Vagina (tissue), 2 donors: Measurements from ENCODE around the gene SLC37A2.

Source experiments
- CTCF ChIP-seq, 3 experiments: fragments of 450-650 bp in 2 of 3; fragments of 200-600 bp in 1 of 3; sonication (generic) in 1 of 3; IDR thresholded peaks; one replicate each; pipeline ENCODE4 v1.5.1; 2017 to 2019; ENCODE audit warnings: antibody characterized with exemption in 3 of 3, mild to moderate bottlenecking in 2 of 3, moderate library complexity in 2 of 3
- POLR2A ChIP-seq, 2 donors: fragments of 450-650 bp; IDR thresholded peaks; one replicate each; pipeline ENCODE4 v1.6.1; 2017; ENCODE audit warnings: antibody characterized with exemption in 2 of 2, mild to moderate bottlenecking in 2 of 2, moderate library complexity in 2 of 2
- POLR2AphosphoS5 ChIP-seq, 2 donors: sonication (generic); formaldehyde crosslinking; IDR thresholded peaks; one replicate each; pipeline ENCODE4 v1.9.0; 2017; ENCODE audit warnings: antibody characterized with exemption in 2 of 2, mild to moderate bottlenecking in 2 of 2, low read depth in 1 of 2; ENCODE audit not compliant: insufficient read depth in 1 of 2

DNA sequence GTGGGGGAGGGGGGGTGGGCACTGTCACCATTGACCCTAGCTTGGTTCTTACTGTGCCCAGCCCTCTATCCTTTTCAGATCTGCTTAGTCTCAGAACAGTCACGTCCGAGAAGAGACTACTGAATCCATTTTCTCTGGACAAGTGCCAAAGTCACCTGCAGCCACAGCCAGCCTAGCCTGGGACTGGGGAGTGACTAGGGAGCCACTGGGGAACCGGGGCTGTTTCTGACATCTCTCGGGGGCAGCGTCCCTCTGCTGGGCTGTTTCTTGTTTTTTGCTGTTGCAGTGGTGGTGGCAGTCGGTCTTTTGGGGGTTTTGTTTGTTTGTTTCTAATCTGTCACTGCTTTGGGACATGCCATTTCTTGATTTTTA, 8.7 kb downstream of the SLC37A2 start:
- TF ChIP-seq CTCF (IDR thresholded peaks at IDR 0.05) (no peak), POLR2A (IDR thresholded peaks at IDR 0.05) (no peak), POLR2AphosphoS5 (IDR thresholded peaks at IDR 0.05; ENCODE audit: insufficient read depth in 1 of 2, low read depth in 1 of 2) (no peak)
